Stimulated activated CD8-positive, alpha-beta memory T cell treated with anti-CD3 and anti-CD28 coated beads, Interleukin-4, amount 100 ng/mL, for 4 hours (primary cell): ENCODE results near the gene MAMDC2.

Experiments used
- DNase-seq, 2 donors: peaks; one replicate each; pipeline ENCODE4 v3.0.0-alpha.2; 2020; ENCODE audit warnings: low read depth in 2 of 2, low spot score in 1 of 2

MAMDC2 gene

DNA sequence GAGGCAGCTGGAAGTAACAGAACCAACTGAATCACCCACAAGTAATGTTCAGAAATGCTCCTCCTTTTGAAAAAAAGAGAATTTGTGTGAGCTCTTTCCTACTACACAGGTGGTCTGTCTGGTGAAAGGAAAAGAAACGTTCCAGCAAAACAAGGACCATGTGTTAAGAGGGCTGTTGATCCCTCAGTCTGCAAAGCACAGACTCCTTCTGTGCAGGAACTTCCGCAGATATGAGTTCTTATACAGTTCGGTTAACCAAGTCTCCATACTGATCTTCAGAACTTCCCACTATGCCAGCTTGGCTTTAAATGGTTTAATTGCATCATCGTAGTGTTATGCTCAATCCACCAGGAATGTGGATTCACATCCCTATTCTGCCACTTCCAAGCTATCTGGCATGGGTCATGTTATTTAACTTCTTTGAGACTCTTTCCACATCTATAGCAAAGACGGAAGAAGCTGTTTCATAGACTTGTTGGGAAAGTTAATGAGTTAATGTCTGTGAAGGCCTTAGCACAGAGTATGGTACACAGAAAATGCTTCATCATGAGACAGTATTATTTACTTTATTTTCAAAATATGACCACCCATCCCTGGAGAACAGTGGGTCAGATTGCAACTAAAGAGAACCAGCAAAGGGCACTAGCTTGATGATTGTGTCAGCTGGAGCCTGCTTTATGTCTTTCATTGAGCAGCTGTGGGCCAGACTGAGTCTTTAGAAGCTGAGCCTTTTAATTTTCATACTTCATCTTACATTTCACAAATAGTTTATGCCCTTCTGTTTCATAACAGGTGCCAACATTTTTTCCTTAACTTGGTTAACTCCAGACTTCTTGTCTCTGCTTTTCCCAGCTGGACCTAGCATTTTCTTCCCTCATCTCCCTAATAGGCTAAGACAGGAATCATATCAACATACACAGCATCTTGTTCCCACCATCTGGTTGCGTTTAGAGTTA lies 89.9 kb downstream of the MAMDC2 start:
- DNase-seq = no peak

DNA sequence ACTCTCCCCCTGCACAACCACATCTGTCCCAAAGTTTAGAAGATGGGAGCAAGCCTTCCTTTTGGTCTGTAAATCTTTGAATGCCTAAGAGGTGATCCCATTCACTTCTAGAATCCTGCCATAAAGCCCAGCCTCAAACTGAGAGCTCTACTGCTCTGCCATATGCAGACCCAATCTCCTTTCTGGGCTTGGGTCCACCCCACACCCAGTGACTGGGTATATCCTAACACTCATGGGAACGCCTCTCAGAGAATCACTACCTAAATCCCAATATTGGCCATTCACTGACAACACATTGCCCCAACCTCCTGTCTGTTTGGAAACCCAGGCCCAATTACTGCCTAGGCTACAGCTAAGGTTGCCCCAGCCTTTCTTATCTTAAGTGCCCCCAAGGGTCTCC lies 90.7 kb downstream of the MAMDC2 start:
- DNase-seq = no peak

DNA sequence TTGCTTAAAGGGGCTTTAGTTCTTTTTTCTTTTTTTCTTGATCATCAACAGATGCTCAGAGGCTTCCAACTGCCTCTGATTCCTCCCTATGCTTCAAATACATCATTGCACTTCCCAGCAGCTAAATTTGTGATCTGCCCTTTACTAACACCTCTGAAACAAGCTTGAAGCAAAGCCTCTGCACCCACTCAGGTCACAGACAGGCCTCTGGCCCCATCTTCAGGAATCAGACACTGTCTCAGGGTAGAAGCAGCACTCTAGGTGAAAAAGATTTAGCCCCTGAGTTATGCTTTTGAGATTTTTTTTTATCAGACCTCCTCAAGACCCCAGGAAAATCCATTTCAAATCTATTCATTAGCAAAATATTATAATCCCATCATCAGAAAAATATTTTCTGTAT lies 91.5 kb downstream of the MAMDC2 start:
- DNase-seq = no peak

DNA sequence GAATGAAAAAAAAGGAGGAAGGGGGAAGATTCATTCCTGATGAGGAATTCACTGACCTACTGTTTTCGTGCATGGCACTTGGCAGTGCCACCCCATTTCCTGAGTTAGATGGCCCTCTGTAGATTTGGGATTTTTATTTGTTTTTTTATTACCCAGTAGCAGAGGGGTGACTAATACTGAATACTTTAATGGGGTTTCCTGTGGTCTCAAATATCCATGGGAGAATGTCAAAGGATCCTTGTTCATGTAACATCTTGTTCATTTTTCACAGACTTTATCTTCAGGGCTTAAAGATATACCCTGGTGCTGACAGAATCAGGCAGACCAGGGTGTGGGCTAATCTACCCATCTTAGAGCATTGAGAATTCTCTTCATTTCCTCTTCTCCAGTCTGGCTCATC lies 93.0 kb downstream of the MAMDC2 start:
- no peak for DNase-seq

DNA sequence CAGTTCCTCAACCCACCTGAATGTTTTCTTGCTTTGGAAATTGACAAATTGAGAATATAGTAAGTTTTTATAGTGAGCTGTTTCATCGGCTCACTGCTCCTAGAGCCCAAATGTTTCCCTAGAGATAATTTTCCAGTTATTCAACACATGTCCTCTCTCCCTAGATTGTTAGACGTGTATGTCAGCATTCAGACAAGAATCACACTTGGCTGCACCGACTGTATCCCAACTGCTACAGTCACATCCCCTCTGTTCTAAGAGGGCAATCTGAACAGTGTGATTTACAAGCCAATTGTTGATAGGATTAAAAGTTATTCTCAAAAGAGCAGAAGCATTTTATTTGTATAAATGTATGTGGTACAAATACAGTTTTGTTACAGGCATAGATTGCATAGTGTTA lies 93.9 kb downstream of the MAMDC2 start:
- DNase-seq = no peak

DNA sequence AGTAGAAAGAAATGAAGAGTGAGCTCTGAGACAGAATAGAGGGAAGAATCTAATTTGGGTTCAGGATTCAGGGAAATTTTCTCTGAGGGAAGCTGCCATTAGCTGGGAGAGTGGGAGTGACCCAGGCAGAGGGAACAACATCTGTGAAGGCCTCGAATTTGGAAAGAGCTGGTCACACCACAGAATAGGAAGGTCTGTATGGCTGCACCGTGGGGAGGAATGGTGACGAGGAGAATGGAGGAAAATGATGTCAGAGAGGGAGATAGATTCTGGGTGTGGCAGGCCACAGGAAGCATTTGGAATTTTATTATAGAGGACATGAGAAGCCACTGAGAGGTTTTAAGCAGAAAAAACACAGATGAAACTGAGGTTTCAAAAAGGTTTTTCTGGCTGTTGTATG lies 98.5 kb downstream of the MAMDC2 start:
- no peak for DNase-seq

DNA sequence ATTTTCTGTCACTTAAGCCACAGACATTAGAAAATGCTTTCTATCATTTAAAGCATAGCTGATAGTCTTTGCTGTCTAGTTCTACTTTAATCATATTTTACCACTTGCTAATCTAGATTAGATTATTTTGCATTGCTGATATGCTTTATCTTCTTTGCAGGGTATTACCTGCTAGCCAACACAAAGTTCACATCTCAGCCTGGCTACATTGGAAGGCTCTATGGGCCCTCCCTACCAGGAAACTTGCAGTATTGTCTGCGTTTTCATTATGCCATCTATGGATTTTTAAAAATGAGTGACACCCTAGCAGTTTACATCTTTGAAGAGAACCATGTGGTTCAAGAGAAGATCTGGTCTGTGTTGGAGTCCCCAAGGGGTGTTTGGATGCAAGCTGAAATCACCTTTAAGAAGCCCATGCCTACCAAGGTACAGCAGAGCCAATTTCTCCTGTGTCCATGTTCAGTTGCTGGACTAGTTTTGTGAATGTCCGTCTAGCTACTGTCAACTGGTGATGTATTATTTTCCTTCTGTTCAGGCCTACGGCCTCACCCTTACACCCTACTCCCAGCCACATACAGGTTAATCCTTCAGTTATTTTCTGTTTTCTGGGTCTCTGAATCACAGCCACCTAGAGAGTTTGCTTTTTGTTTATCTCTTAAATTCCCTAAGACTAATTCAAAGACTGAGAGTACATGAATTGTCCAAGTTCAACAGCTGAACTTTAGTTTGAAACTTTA lies 99.9 kb downstream of the MAMDC2 start:
- no peak for DNase-seq

DNA sequence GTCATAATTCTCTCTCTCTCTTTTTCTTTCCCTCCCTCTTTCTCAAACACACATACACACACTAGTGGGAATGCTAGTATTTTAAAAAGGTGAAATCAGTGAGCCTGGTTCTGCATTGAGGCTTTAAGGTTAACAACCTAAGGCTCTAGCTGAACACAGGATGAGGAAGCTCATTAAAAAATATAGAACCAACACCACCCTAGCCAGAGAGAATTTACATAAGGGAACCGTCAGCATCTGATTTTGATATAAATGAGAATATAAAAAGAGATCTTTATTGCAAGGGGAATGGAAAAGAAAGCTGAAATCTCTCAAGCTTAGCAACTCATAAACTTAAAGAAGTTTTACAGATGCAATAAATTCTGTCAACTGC lies 100.5 kb downstream of the MAMDC2 start:
- no peak for DNase-seq

DNA sequence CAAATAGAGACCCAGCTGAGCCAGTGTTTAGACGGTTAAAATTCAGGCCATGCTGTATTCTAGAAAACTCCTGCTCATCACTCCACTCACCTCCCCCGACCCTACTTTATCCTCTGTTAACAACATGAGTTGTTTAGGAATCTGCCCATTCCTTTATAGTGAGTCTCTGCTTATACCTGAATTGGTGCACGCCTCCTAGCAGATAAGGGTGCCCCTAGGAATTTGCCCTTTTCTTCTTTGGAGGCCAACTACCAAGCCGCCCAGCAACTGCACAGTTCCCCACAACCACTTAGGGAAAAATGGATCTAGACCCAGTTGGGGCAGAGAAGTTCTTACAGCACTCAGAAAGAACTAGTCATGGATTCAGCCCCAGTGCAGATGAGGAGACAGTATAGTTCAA lies 102.3 kb downstream of the MAMDC2 start:
- DNase-seq = no peak

DNA sequence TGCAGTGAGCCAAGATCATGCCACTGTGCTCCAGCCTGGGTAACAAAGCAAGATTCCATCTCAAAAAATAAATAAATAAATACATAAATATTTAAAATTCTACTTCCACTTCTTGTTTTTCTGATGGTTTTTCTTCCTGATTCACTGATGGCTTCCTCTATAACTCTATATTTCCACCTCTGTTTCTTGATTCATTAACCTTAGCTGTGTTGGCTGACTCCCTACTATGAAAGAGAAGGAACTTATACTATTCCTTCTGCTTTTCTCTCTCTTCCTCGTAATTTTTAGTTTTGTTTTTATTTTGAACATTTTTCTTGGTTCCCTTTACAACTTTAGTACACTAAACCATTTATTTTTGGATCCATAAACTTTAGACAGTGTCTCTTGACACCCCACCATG lies 103.5 kb downstream of the MAMDC2 start:
- DNase-seq = no peak

DNA sequence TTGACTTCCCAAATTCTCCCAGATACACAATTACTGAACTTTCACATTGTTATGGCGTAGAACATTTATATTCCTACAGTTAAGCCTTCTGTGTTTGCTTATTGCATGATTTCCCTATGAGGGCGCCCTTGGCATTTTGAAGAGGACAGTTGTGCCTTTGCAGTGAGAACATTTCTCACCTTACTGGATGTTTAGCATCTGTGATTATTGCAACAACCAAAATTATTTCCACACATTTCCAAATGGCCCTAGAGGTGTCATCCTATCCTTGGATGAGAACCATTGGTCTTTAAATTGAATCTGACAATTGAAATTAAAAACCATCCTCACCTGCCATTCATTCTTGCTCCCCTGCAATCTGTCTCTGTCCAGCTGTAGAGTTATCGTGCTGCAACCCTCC lies 104.0 kb downstream of the MAMDC2 start:
- DNase-seq = no peak

DNA sequence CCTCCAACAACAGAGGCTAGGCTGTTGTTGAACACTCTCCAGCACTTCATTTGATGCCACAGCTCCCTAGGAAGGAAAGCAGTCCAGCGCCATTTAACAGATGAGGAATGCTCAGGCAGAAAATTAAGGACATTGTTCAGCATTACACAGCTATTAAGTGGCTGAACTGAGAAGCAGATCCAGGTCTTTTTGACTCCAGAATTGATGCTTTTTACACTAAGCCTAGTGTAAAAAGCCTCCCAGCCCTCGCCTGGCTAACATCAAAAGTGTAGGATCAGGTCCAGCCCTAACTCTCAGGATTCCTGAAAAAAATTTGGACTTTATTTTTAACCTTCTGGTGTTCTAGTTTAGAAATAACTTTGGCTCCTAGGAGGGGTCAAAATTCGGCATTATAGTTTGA lies 108.7 kb downstream of the MAMDC2 start:
- DNase-seq = no peak

DNA sequence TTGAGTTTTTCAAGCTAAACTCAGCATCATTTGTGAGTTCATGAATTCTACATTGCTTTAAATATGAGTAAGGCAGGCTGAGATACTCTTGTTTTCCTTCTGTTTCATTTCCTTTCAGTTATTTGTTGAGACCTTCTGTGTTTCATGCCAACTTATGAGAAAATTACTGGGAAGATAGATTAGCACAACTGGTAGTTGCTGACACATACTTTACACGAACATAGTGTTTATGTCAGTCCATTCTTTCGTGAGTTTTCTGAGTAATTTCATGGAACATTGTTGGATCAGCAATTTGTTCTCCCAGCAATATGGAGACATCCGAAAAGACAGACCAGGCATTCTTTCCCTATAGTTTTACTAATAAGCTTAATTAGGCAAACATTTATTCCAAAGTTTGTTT lies 113.1 kb downstream of the MAMDC2 start:
- no peak for DNase-seq

DNA sequence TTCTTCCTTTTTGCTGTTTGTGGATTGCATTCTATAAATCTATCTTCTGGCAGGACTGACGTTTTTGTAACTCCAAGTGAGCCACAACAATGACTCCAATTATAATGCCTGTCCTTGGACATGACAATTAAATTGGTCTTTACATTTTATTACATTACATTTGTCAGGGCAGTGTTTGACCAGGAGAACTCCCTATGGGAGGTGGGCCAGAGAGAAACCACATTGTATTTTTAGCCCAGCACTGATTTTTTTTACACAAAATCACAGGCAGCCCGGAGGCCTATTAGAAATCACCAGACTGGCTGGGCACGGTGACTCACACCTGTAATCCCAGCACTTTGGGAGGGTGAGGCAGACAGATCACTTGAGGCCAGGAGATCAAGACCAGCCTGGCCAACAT lies 116.0 kb downstream of the MAMDC2 start:
- no peak for DNase-seq

DNA sequence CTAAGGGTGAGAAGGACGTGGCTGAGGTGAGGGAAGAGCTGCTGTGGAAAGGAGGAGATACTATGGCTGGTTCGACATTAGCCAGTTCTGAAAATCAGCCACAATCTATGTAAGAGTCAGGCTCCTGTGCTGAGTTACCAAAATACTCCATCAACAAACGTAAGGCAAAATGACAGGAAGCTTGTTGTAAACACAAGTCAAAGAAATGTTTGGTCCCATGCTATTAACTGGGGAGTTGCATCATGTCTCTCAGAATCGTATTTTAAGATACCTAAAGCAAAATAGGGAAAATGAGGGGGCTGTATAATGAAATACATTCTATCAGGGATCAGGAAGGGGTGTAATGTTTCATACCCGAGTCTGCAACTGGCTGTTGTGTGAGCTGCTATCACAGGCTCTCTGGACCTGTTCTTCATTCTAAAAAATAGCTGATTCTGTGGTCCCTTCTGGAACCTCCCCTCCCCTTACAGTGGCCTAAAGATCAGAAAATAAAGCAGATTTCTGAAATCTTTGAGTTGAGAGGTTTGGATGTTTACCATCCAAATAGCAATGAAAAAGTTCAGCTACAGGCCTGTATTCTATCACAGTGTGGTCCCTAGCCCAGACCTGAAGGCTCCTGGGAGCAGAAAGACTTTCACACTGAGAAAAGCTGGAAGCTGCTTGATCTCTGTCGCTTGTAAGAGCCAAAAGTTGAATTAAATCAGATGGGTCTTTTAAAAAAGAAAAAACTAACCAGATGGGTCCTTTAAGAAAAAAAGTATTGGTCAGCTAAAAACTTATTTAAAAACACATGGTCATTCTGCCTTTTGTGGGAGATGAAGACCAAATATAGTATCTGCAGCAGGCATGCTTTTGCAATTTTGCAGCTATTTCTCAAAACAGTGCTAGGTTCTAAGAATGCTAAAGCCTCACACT lies 117.3 kb downstream of the MAMDC2 start:
- no peak for DNase-seq

DNA sequence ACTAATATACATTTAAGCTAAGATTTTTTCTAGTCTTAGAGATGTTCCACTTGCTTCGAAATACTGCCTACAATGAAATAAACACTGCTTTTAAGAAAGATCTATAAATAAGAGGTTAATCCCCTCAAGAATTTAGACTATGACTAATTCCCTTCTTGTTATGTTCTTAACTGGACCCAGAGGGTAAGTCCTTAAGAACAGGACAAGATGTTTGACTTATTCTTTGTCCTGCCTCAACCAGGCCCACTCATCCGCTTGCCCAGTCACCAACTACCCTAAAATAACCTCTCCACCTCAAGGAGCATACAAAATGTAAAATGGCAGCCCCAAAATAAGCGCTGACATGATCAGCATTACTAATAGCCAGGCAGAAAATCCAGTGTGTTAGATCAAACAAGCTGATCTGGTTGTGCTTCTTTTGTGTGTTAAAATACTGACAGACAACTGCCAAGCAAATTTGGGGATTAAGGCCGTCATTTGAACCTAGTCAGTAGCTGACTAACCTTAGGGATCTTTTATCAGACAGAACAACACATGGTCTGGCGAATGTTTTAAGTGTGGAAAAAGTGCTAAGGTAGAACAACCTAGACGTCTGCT lies 121.5 kb downstream of the MAMDC2 start:
- DNase-seq = no peak

DNA sequence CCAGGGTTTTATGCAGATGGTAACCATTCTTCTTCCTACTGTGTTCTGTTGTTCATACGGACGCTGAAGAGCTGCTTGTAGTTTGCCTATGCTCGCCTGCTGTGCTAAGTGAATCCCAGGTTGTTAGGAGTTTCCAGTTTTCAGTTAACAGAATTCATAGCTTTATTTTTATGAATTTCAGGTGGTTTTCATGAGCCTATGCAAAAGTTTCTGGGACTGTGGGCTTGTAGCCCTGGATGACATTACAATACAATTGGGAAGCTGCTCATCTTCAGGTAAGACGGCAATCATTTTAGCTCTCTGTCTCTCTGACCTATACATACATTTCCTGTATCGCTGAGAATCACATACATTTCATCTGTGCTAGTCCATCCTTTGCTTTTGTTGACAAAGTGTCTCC lies 124.9 kb downstream of the MAMDC2 start:
- no peak for DNase-seq

DNA sequence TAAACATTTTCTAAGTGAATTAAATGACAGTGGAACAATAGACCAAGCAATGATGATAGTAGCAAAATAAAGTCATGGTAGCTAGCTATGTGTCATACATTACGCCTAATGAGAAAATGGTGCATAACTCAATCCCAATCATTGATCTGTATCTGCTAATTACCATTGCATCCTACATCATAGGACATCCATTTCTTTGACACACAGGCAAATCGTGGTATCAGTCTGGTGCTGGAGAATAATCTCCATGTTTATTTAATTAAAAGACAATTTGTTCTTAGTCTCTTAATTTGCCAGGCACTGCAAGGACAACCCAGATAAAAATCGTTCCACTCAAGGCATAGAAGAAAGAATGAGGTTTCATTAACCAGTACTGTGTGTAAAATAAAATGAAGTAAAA lies 125.6 kb downstream of the MAMDC2 start:
- DNase-seq = no peak

DNA sequence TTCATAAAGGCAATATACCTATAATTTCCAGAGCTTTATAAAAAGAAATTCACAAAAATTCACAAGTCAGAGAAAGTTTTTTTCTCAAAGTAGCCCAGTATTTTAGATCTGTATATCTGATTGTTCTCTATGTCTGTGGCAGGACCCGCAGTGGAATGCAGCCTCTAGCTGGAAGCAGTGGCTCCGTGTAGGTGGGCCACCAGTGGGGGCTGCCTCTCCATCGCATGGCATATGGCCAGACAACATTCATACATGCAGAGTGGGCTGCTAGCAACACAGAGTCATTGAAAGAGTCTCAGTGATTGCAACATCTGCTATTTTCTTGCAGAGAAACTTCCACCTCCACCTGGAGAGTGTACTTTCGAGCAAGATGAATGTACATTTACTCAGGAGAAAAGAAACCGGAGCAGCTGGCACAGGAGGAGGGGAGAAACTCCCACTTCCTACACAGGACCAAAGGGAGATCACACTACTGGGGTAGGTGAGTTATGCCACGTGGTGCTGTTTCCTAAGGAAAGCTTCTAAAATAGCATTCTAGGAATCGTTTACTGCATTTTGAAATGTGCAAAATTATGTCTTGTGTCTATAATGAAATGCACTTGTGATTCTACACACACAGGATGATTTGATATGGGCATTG lies 126.6 kb downstream of the MAMDC2 start:
- no peak for DNase-seq

DNA sequence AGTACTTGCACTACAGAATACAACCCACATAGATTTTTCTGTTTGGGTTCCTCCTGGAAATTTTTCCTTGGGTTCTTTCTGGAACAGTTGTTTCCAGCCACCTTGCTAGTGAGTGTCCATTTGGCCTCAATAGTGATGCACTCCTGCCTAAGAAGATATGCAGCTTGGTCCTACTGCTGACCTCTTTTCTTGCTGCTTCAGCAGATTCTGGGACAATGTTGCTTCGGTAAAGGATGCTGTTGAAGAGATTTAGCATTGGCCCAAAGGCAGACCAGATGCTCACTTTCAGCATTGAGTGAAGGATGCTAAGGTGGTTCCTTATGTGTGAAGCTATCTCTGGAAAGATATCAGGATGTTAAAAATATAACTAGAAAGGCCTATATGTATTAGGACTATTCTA lies 128.9 kb downstream of the MAMDC2 start:
- DNase-seq = no peak

DNA sequence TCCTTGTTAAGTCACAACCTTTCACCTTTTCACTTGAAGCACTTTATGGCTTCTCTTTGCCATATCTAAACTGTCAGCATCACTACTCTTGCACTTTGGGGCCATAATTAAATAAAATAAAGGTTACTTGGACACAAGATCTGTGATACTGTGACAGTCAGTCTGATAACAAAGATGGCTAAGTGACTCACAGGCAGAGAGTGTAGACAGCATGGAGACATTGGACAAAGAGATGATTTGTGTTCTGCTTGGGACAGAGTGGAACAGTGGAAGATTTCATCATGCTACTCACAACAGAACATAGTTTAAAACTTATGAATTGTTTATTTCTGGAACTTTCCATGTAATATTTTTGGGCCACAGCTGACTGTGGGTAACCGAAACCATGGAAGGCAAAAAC lies 133.5 kb downstream of the MAMDC2 start:
- DNase-seq = no peak
